ENCODE data around the gene NR3C1.

NR3C1 gene

GRCh38 chr5:143427122-143427735 is 23.7 kb upstream of the NR3C1 start:
- ChIA-PET POLR2A (no interaction called here), CTCF (interaction anchor here (1.2 to 1.8 kb wide), 3 partner anchors 9 to 396 kb away, joined by 3 to 6 read pairs (median 3); no protein-coding TSS in a partner anchor)
- DNase-seq (ENCODE audit: extremely low spot score) = no peak
- TF ChIP-seq, protein P1, sequence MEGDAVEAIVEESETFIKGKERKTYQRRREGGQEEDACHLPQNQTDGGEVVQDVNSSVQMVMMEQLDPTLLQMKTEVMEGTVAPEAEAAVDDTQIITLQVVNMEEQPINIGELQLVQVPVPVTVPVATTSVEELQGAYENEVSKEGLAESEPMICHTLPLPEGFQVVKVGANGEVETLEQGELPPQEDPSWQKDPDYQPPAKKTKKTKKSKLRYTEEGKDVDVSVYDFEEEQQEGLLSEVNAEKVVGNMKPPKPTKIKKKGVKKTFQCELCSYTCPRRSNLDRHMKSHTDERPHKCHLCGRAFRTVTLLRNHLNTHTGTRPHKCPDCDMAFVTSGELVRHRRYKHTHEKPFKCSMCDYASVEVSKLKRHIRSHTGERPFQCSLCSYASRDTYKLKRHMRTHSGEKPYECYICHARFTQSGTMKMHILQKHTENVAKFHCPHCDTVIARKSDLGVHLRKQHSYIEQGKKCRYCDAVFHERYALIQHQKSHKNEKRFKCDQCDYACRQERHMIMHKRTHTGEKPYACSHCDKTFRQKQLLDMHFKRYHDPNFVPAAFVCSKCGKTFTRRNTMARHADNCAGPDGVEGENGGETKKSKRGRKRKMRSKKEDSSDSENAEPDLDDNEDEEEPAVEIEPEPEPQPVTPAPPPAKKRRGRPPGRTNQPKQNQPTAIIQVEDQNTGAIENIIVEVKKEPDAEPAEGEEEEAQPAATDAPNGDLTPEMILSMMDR (IDR thresholded peaks at IDR 0.05; ENCODE audit: control extremely low read depth, extremely low read depth, low read depth, missing control alignments) = no peak

DNA sequence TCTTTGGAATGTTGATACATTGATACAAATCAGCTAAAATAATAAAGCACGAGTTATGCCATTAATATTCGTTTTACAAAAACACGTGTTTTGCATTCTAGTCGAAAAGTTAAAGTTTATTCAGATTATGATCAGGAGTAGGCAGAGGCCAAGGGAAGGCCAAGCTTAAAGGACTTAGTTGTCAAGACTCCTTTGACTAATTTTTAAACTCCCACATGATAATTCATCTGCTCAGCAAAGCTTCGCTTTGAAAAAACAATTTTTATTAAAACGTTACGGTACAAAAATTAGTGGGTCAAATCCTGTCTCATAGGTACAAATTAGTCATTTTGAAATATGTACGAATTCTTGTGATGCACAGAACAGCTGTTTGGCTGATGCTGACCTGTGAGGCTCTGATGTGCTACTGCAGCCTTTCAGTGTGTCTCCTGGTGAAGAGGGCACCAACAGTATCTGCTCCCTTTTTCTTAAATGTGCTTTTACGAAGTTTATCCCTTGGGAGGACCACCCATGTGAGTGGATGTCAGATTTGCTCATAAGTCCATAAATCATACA is 23.0 kb upstream of the NR3C1 start:
- TF ChIP-seq, protein P1 (IDR thresholded peaks at IDR 0.05; ENCODE audit: control extremely low read depth, extremely low read depth, low read depth, missing control alignments) = no peak
- ChIA-PET CTCF (interaction anchor here (1.2 to 1.8 kb wide), 3 partner anchors 9 to 397 kb away, joined by 3 to 6 read pairs (median 3); no protein-coding TSS in a partner anchor), POLR2A (interaction anchor here (0.6 kb wide), 1 partner anchor 200 kb away, joined by 3 read pairs; no protein-coding TSS in a partner anchor)
- DNase-seq (ENCODE audit: extremely low spot score) = no peak

DNA sequence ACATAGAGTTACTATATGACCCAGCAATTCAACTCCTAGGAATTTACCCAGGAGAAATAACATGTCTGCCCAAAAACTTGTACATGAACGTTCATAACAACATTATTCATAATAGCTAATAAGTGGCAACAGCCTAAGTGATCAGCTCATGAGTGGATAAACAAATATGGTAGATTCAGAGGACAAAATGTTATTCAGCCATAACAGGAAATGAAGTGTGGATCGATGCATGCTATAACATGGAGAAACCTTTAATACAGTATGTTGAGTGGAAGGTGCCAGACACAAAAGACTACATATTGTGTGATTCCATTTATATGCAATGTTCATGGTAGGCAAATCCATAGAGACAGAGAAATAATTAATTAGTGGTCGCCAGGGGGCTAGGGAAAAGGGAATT is 22.3 kb upstream of the NR3C1 start:
- ChIA-PET CTCF (interaction anchor here (1.1 to 1.8 kb wide), 4 partner anchors 15 to 398 kb away, joined by 3 to 6 read pairs (median 3); no protein-coding TSS in a partner anchor), POLR2A (interaction anchor here (0.6 kb wide), 1 partner anchor 199 kb away, joined by 3 read pairs; no protein-coding TSS in a partner anchor)
- TF ChIP-seq, protein P1 (IDR thresholded peaks at IDR 0.05; ENCODE audit: control extremely low read depth, extremely low read depth, low read depth, missing control alignments) = no peak
- no peak for DNase-seq (ENCODE audit: extremely low spot score)

DNA sequence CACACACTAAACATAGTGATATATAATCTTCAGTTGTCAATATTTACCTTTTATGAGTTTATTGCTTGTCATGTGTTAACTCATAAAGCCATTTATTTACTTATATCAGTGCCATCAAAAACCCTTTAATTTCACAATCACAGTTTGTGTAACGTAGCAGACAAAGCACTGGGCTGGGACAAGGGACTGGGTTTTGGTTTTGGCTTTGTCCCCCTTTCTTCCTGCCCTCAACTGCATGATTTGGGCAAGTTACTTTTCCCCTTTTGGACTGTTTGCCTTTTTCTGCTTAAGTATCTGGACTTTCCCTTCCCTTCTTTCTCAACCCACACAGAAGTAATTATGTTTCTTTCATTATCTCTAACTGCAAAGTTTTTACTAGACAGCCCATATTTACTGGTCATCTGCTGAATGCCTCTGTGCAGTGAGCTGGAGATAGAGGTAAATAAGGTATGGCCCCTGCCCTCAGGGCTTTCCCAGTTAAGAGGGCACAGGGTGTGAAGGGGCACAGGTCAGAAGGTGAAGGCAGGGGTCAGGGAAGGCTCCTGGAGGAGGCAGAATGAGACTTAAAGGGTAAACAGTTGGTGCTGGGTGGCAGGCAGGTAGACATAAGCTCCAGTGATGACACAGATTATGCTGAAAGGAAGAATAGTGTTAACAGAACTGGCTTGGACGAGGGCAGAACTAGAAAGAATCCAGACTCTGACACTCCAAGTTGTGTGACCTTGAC is 14.8 kb upstream of the NR3C1 start:
- CTCF ChIA-PET = interaction anchor here (0.8 to 1.0 kb wide), 3 partner anchors 9 to 16 kb away, joined by 3 to 4 read pairs (median 3); partner anchors contain the start of gene NR3C1
- POLR2A ChIA-PET = no interaction called here
- peak; percentile 29 for DNase-seq (ENCODE audit: extremely low spot score)
- TF ChIP-seq, protein P1 (IDR thresholded peaks at IDR 0.05; ENCODE audit: control extremely low read depth, extremely low read depth, low read depth, missing control alignments) = no peak

DNA sequence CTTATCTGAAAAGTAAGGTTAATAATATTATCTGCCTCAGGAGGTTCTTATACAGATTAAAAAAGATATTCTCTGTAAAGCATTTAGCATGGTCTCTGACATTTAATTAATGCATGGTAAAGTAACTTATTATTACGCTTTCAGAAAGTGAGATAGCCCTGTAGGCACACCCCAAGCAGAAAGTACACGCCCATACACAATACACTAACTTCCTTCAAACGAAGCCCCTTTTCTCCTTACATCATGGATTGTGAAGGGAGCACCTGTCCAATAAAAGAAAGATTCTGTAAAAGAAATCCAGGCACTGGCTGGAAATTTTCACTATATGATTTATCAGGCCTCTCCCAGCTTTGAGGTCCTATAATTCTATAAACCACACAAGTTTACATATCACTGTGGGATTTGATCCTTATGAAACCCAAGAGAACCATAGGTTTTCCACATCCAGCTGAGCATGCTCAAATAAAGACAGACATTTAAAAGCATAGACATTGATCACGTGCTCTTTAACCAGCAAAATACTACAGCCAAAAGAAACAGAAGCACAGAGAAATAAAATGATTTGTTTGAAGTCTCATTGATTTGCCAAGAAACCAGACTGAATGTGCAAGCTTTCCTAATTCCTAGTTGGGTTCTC is 14.1 kb upstream of the NR3C1 start:
- DNase-seq (ENCODE audit: extremely low spot score) = no peak
- POLR2A ChIA-PET = no interaction called here
- TF ChIP-seq, protein P1 (IDR thresholded peaks at IDR 0.05; ENCODE audit: control extremely low read depth, extremely low read depth, low read depth, missing control alignments) = no peak
- CTCF ChIA-PET = interaction anchor here (0.8 kb wide), 1 partner anchor 9 kb away, joined by 3 read pairs; no protein-coding TSS in a partner anchor

DNA sequence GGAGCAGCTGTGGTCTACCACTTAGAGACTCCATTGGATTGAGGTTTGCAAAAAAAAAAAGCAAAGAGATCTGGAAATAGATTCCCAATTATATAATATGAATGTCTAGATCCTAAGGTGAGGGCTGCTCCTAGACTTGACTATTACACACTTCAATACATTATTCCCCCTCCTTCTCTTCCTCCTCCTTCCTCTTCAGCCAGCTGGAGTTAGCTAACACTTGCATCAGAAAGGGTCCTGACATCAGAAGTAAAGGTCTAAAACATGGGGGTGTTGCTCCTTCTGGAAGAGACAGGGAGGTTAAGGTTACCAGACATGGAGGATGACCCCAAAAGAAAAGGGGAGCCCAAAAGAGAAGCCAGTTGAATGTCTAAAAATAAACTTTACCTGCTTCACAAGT is 12.9 kb upstream of the NR3C1 start:
- TF ChIP-seq, protein P1 (IDR thresholded peaks at IDR 0.05; ENCODE audit: control extremely low read depth, extremely low read depth, low read depth, missing control alignments) = no peak
- ChIA-PET CTCF (interaction anchor here (1.5 kb wide), 1 partner anchor 20 kb away, joined by 3 read pairs; no protein-coding TSS in a partner anchor), POLR2A (no interaction called here)
- DNase-seq (ENCODE audit: extremely low spot score) = no peak
